GM15510 (cell line): ENCODE data around the gene LPAR6.

Experiments used
- POLR2A ChIP-seq: IDR thresholded peaks from 3 replicates; pipeline ENCODE4 v1.6.1; 2011; ENCODE audit warnings: borderline replicate concordance; ENCODE audit not compliant: insufficient read length; ENCODE audit errors: extremely low read depth

LPAR6 gene

DNA sequence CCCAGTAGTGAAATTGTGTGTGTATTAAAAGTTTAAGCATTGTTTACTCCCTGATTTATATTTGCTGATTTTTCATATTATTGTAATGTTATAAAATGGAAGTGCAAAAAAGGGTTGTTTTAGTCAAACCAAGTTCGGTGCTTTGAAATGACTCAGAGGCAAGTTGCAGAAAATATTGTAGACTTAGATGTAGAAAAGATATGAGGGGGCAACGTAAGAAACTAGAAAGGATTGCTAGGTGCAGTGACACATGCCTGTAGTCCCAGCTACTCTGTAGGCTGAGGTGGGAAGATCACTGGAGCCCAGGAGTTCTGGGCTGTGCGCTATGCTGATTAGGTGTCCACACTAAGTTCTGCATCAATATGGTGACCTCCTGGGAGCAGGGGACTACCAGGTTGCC is 16.1 kb upstream of the LPAR6 start:
- no peak for TF ChIP-seq POLR2A

GRCh38 chr13:48426052-48426451 is 13.1 kb upstream of the LPAR6 start:
- TF ChIP-seq POLR2A = no peak

- TF ChIP-seq POLR2A = no peak
These were observed 11.3 kb upstream of the LPAR6 start for GRCh38 chr13:48424212-48424611.

GRCh38 chr13:48415516-48415915 is 2.6 kb upstream of the LPAR6 start:
- no peak for TF ChIP-seq POLR2A

- TF ChIP-seq POLR2A = no peak
These were observed 1.6 kb upstream of the LPAR6 start for GRCh38 chr13:48414501-48414900.

- TF ChIP-seq POLR2A = no peak
These were observed 927 bp downstream of the LPAR6 start for GRCh38 chr13:48411841-48412531.

DNA sequence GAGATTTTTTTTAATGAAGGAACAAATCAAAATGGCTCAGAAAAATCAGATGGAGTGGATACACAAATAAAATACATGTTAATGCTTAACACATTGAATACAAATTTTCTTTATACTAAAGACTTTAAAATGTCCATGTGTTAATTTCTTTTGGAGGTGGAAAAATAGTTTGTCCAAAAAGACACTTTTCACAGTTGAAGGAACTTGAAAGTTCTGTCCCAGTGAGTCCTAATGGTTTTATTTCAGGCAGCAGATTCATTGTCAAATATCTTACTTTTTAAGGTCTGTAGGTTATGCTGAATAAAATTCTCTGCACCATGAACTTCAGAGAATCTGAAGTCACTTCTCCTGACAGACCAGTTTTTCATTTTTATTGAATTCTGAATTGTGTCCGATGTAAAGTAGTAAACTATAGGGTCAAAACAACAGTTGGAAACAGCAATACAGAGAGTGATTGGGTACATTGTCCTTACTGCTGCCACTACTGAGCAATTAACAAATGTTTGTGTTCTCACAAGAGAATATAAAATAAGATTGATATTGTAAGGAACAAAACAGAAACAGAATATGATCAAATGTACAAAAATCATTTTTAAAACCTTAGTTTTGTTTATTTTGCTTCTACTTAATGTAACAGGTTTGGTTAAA is 1.6 kb downstream of the LPAR6 start:
- no peak for TF ChIP-seq POLR2A

DNA sequence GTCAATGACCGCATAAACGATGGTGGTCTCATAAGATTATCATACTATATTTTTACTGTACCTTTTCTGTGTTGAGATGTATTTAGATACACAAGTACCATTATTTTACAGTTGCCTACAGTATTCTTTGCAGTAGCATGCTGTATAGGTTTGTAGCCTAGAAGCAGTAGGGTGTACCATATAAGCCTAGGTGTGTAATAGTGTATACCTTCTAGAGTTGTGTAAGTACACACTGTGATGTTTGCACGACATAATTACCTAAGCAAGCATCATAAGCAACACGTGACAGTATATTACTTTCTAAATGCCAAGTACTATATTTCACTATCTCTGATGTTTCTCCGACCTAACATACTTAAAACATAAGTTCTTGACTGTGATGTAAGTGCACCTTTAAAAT is 2.7 kb downstream of the LPAR6 start:
- TF ChIP-seq POLR2A = no peak

DNA sequence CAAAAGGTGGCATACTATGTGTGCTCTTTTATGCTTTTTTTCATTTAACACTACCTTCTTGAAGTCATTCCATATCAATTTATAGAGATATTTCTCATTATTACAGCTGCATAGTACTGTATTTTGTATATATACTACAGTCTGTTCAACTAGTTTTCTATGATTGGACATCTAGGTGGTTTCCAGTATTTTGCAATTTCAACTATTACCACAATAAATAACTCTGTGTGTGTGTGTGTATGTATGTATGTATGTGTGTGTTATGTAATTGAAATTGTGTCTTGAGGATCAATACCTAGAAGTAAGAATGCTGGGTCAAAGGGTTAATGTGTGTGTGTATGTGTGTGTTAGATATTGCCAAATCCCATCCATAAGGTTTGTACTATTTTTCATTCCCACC is 7.0 kb downstream of the LPAR6 start:
- no peak for TF ChIP-seq POLR2A

DNA sequence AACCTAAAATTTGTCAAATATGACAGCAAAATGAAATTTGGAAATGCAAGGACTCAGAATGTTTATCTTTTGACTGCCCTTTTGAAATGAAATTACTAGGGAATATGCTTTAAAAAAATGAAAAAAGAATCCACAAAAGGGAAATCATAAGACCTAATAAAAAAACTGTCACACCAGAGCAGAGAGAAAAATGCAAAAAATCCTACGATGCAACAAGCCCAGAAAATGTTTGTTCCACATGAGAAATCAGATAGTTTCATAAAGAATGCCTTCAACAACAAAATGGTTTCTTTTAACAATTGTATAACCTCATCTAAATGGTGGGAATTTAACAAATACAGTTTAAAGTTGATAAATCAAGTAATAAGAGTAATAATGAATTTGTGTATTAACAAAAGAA is 8.0 kb downstream of the LPAR6 start:
- no peak for TF ChIP-seq POLR2A

DNA sequence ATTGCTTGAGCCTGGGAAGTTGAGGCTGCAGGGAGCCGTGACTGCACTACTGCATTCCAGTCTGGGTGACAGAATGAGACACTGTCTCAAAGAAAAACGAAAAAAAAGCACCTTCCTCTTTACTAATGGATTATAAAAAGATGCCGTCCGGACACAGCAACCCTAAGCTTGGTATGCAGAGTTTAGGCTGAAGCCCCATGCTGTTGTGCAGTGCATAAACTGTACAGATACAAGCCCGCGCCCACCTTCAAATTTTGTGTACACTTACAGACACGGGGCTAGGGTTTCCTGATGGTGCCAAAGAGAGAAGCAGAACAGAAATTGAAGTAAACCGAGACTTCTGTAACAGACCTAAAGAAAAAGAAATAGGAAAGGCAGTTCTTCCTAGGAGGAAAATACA is 9.0 kb downstream of the LPAR6 start:
- TF ChIP-seq POLR2A = no peak

DNA sequence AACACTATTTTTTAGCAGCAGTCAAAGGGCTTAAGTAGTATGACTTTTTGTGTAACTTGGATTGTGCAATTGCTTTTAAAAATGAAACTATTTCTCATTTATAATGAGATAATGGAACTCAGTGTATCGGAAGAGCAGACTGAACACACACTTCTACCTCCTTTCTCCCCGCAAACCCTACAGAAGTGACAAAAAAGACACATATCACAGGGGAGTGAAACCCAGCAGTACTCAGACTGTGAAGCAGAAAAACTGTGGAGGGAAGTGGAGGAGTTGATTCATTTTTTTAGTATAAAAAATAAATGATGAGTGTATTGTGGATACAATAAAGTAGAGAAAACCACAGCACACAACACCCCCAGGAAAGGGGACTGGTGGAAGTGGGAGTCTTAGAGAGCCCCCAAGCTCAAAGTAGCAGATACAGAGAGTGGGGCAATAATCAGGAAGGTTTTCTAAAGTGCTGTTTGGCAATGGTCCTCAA is 9.7 kb downstream of the LPAR6 start:
- TF ChIP-seq POLR2A = no peak

GRCh38 chr13:48402325-48402932 is 10.5 kb downstream of the LPAR6 start:
- no peak for TF ChIP-seq POLR2A

GRCh38 chr13:48401480-48401879 is 11.4 kb downstream of the LPAR6 start:
- no peak for TF ChIP-seq POLR2A

GRCh38 chr13:48400850-48401291 is 12.0 kb downstream of the LPAR6 start:
- TF ChIP-seq POLR2A = no peak
